ENCODE results near the gene UBE2K. TPM values are rescaled to one million over a fixed set of nuclear protein-coding genes. Genes with fewer than 3 reads are reported as not detected.
"Not testable (repeated sequence)": the region's sequence is repeated elsewhere in the genome, so short reads cannot be mapped to it uniquely, and the experiment has no call there.

The UBE2K gene
- total and polyA plus RNA-seq, 3 experiments from 2014 or later: 71.1 to 88.3 (median 87.5) TPM

DNA sequence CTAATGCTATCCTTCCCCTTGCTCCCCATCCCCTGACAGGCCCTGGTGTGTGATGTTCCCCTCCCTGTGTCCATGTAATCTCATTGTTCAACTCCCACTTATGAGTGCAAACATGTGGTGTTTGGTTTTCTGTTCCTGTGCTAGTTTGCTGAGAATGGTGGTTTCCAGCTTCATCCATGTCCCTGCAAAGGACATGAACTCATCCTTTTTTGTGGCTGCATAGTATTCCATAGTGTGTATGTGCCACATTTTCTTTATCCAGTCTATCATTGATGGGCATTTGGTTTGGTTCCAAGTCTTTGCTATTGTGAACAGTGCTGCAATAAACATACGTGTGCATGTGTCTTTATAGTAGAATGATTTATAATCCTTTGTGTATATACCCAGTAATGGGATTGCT, 27.6 kb upstream of the UBE2K start:
- H3K9me3 ChIP-seq (ENCODE audit: low read length); H3K4me3 ChIP-seq (ENCODE audit: low read length); H3K27me3 ChIP-seq (ENCODE audit: insufficient read depth, low read length, poor library complexity, severe bottlenecking); H3K36me3 ChIP-seq (ENCODE audit: insufficient read depth, low read length); H3K4me1 Mint-ChIP-seq; H3K27me3 Mint-ChIP-seq; H3K27ac ChIP-seq (ENCODE audit: low read depth, low read length); H3K9me3 Mint-ChIP-seq; H3K27ac Mint-ChIP-seq; CTCF ChIA-PET; H3K36me3 Mint-ChIP-seq; POLR2A ChIA-PET; H3K4me1 ChIP-seq (ENCODE audit: insufficient read depth, low read length); DNase-seq; H3K4me3 Mint-ChIP-seq: not testable (repeated sequence)

DNA sequence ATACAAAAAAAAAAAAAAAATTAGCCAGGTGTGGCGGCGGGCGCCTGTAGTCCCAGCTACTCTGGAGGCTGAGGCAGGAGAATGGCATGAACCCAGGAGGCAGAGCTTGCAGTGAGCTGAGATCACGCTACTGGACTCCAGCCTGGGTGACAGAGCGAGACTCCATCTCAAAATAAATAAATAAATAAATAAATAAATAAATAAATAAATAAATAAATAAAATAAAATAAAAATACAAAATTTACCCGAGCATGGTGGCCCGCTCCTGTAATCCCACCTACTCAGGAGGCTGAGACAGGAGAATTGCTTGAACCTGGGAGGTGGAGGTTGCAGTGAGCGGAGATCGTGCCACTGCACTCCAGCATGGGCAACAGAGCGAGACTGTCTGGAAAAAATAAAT, 22.3 kb upstream of the UBE2K start:
- H3K4me3 ChIP-seq (ENCODE audit: low read length); H3K4me1 ChIP-seq (ENCODE audit: insufficient read depth, low read length); H3K27me3 ChIP-seq (ENCODE audit: insufficient read depth, low read length, poor library complexity, severe bottlenecking); DNase-seq; H3K27ac ChIP-seq (ENCODE audit: low read depth, low read length); H3K36me3 ChIP-seq (ENCODE audit: insufficient read depth, low read length); H3K9me3 Mint-ChIP-seq; H3K4me3 Mint-ChIP-seq; H3K36me3 Mint-ChIP-seq; H3K27ac Mint-ChIP-seq; H3K27me3 Mint-ChIP-seq; H3K9me3 ChIP-seq (ENCODE audit: low read length); H3K4me1 Mint-ChIP-seq; POLR2A ChIA-PET: not testable (repeated sequence)
- CTCF ChIA-PET: interaction anchor here (1.4 kb wide), 1 partner anchor 9 kb away, joined by 3 read pairs; no protein-coding TSS in a partner anchor

DNA sequence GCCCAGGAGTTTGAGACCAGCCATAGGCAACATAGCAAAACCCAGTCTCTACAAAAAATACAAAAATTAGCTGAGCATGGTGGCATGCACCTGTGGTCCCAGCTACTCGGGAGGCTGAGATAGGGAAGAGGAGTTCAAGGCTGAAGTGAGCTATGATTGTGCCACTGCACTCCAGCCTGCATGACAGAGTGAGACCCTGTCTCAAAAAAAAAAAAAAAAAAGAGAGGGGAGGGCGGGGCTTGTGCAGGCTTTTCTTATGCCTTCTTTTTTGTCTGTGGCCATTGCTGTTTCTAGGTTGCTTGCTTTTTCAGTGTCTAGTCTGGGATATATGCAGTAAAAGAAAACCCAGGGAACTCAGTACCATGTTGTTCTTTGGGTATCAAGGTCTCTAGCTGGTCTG, 16.9 kb upstream of the UBE2K start:
- not testable (repeated sequence) for H3K9me3 ChIP-seq (ENCODE audit: low read length); H3K36me3 ChIP-seq (ENCODE audit: insufficient read depth, low read length); H3K27me3 ChIP-seq (ENCODE audit: insufficient read depth, low read length, poor library complexity, severe bottlenecking); H3K9me3 Mint-ChIP-seq; DNase-seq; H3K36me3 Mint-ChIP-seq; H3K27ac Mint-ChIP-seq; H3K27ac ChIP-seq (ENCODE audit: low read depth, low read length); H3K4me1 ChIP-seq (ENCODE audit: insufficient read depth, low read length); H3K4me1 Mint-ChIP-seq; H3K4me3 Mint-ChIP-seq; H3K4me3 ChIP-seq (ENCODE audit: low read length); H3K27me3 Mint-ChIP-seq
- CTCF ChIA-PET: interaction anchor here (0.9 kb wide), 1 partner anchor 20 kb away, joined by 4 read pairs; no protein-coding TSS in a partner anchor
- POLR2A ChIA-PET: interaction anchor here (0.6 kb wide), 1 partner anchor 176 kb away, joined by 5 read pairs; no protein-coding TSS in a partner anchor

DNA sequence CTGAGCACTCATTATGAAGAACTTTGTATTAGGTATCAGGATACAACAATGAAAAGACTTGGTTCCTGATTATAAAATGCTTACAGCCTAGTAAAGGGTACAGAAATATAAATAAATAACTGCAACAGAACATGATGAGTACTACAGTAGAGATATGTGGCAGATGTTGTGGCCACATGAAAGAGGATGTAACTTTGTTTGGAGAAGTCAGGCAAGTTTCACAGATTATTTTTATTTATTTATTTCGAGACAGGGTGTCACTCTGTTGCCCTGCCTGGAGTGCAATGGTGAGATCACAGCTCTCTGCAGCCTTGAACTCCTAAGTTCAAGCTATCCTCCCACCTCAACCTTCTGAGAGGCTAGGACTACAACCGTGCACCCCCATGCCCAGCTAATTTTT, 15.8 kb upstream of the UBE2K start:
- no peak for DNase-seq
- no peaks in the 10 kb centered on the region for H3K4me1 Mint-ChIP-seq
- peaks cover 3 to 6% of the 10 kb centered on the region in 2 donors for H3K27me3 Mint-ChIP-seq
- Histone ChIP-seq H3K36me3 (ENCODE audit: insufficient read depth, low read length) (no peaks in the 10 kb centered on the region), H3K27me3 (ENCODE audit: insufficient read depth, low read length, poor library complexity, severe bottlenecking) (peaks cover 4% of the 10 kb centered on the region), H3K9me3 (ENCODE audit: low read length) (no peaks in the 10 kb centered on the region), H3K27ac (ENCODE audit: low read depth, low read length) (no peak overlapping the region), H3K4me3 (ENCODE audit: low read length) (no peak overlapping the region), H3K4me1 (ENCODE audit: insufficient read depth, low read length) (no peaks in the 10 kb centered on the region)
- POLR2A ChIA-PET: no interaction called here
- H3K27ac Mint-ChIP-seq: no peak overlapping the region
- H3K4me3 Mint-ChIP-seq: no peak overlapping the region
- H3K36me3 Mint-ChIP-seq: peaks cover 0 to 1% (median 0%) of the 10 kb centered on the region in 3 donors
- CTCF ChIA-PET: no interaction called here
- peaks cover 0 to 3% (median 0%) of the 10 kb centered on the region in 5 donors for H3K9me3 Mint-ChIP-seq

DNA sequence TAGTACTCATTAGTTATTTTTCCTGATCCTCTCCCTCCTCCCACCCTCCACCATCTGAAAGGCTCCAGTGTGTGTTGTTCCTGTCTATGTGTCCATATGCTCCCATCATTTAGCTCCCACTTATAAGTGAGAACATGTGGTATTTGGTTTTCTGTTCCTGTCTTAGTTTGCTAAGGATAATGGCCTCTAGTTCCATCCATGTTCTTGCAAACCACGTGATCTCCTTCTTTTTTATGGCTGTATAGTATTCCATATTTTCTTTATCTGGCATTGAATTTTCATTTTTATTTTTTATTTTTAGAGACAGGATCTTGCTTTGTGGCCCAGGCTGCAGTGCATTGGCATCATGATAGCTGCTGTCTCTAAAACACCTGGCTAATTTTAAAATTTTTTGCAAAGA, 11.9 kb upstream of the UBE2K start:
- ChIA-PET CTCF (no interaction called here), POLR2A (interaction anchor here (0.5 kb wide), 1 partner anchor 160 kb away, joined by 3 read pairs; no protein-coding TSS in a partner anchor)
- no peak for DNase-seq
- no peaks in the 10 kb centered on the region for H3K4me1 ChIP-seq (ENCODE audit: insufficient read depth, low read length)
- no peak overlapping the region for H3K4me3 ChIP-seq (ENCODE audit: low read length)
- no peak overlapping the region for H3K27ac ChIP-seq (ENCODE audit: low read depth, low read length)
- no peak overlapping the region for H3K27ac Mint-ChIP-seq
- no peak overlapping the region for H3K4me3 Mint-ChIP-seq
- no peaks in the 10 kb centered on the region for H3K9me3 Mint-ChIP-seq
- H3K4me1 Mint-ChIP-seq: no peaks in the 10 kb centered on the region
- H3K27me3 Mint-ChIP-seq: peaks cover 1 to 3% of the 10 kb centered on the region in 2 donors
- no peaks in the 10 kb centered on the region for H3K36me3 ChIP-seq (ENCODE audit: insufficient read depth, low read length)
- no peaks in the 10 kb centered on the region for H3K9me3 ChIP-seq (ENCODE audit: low read length)
- H3K36me3 Mint-ChIP-seq: no peaks in the 10 kb centered on the region
- no peaks in the 10 kb centered on the region for H3K27me3 ChIP-seq (ENCODE audit: insufficient read depth, low read length, poor library complexity, severe bottlenecking)

DNA sequence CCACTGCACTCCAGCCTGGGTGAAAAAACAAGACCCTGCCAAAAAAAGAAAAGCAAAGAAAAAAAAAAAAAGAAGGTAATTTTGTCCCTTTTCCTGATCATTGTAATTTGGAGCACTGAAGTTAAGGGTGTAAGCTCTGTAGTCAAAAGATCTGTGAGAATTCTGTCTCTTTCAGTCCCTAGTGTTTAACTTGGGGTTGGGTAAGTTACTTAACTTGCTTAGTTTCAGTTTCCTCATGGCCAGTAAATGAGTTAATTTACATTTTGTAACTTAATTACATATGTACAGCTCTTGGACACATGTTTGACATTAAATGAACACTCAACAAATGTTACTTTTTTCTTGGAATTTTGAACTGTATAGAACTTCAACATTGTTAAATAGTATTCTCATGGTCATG, 10.9 kb upstream of the UBE2K start:
- no peaks in the 10 kb centered on the region for H3K36me3 Mint-ChIP-seq
- Histone ChIP-seq H3K9me3 (ENCODE audit: low read length) (no peaks in the 10 kb centered on the region), H3K4me3 (ENCODE audit: low read length) (no peak overlapping the region), H3K4me1 (ENCODE audit: insufficient read depth, low read length) (no peaks in the 10 kb centered on the region), H3K27me3 (ENCODE audit: insufficient read depth, low read length, poor library complexity, severe bottlenecking) (no peaks in the 10 kb centered on the region), H3K27ac (ENCODE audit: low read depth, low read length) (no peak overlapping the region), H3K36me3 (ENCODE audit: insufficient read depth, low read length) (no peaks in the 10 kb centered on the region)
- H3K9me3 Mint-ChIP-seq: no peaks in the 10 kb centered on the region
- CTCF ChIA-PET: interaction anchor here (1.3 kb wide), 1 partner anchor 291 kb away, joined by 3 read pairs; no protein-coding TSS in a partner anchor
- H3K4me1 Mint-ChIP-seq: no peaks in the 10 kb centered on the region
- no peak overlapping the region for H3K27ac Mint-ChIP-seq
- H3K27me3 Mint-ChIP-seq: peaks cover 1 to 3% of the 10 kb centered on the region in 2 donors
- no peak overlapping the region for H3K4me3 Mint-ChIP-seq
- POLR2A ChIA-PET: no interaction called here
- no peak for DNase-seq

DNA sequence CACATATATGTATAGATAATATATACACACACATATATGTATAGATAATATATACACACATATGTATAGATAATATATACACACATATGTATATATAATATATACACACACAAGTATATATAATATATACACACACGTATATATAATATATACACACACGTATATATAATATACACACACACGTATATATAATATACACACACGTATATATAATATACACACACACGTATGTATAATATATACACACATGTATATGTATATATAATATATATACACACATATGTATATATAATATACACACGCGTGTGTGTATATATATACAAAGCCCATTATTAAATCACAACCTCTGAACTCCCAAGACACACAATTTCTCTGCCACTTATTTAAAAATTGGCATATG, 8.0 kb upstream of the UBE2K start:
- Histone ChIP-seq H3K27ac (ENCODE audit: low read depth, low read length) (no peak overlapping the region), H3K36me3 (ENCODE audit: insufficient read depth, low read length) (no peaks in the 10 kb centered on the region), H3K4me1 (ENCODE audit: insufficient read depth, low read length) (no peaks in the 10 kb centered on the region), H3K4me3 (ENCODE audit: low read length) (no peak overlapping the region), H3K9me3 (ENCODE audit: low read length) (no peaks in the 10 kb centered on the region), H3K27me3 (ENCODE audit: insufficient read depth, low read length, poor library complexity, severe bottlenecking) (no peaks in the 10 kb centered on the region)
- POLR2A ChIA-PET: no interaction called here
- Mint-ChIP-seq H3K36me3 (no peaks in the 10 kb centered on the region), H3K9me3 (no peaks in the 10 kb centered on the region), H3K4me3 (no peak overlapping the region), H3K27me3 (peaks cover 1 to 3% of the 10 kb centered on the region in 2 donors), H3K27ac (no peak overlapping the region), H3K4me1 (no peaks in the 10 kb centered on the region)
- DNase-seq: no peak
- CTCF ChIA-PET: no interaction called here

DNA sequence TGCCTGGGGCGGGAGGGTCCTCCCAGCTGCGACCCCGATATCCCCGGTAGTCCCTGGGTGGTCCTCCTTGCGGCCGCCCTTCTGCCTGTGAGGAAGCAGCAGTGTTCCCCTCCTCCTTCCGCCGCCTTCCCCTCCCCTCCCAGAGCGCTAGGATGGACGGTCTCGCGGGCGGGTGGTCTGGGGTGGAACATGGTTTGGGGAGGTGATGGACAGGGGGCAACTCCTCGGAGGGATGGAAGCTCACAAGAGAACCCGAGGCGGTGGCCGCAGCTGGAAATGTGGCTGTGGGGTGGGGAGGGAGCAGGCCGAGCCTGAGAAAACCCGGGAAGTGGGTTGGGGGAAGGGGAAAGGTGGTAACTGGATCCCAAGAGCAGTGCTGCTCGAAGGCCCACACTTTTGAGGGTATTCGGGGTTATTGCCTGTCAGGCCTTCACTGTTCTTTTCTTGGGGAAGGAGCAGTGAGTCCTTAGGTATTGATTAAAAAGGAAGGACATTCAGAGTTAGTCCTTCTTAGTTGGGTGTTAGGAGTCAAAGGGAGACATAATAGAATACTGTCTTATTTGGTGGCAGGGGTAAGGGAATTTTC, 581 bp downstream of the UBE2K start:
- Mint-ChIP-seq H3K4me1 (peaks cover 37 to 55% (median 54%) of the 10 kb centered on the region in 3 donors), H3K9me3 (peaks cover 0 to 1% (median 0%) of the 10 kb centered on the region in 5 donors), H3K27ac (peak overlapping the region; percentile 99 to 100 (median 99)), H3K27me3 (peaks cover 0 to 11% of the 10 kb centered on the region in 2 donors), H3K4me3 (peak overlapping the region; percentile 99 to 100 (median 99)), H3K36me3 (peaks cover 0 to 26% (median 0%) of the 10 kb centered on the region in 3 donors)
- Histone ChIP-seq H3K4me1 (ENCODE audit: insufficient read depth, low read length) (peaks cover 34% of the 10 kb centered on the region), H3K27ac (ENCODE audit: low read depth, low read length) (peak overlapping the region; percentile 92), H3K27me3 (ENCODE audit: insufficient read depth, low read length, poor library complexity, severe bottlenecking) (no peaks in the 10 kb centered on the region), H3K9me3 (ENCODE audit: low read length) (no peaks in the 10 kb centered on the region), H3K4me3 (ENCODE audit: low read length) (peak overlapping the region; percentile 87), H3K36me3 (ENCODE audit: insufficient read depth, low read length) (peaks cover 5% of the 10 kb centered on the region)
- no peak for DNase-seq
- ChIA-PET CTCF (interaction anchor here (0.6 to 4.2 kb wide), 8 partner anchors 10 to 627 kb away, joined by 3 to 43 read pairs (median 3); partner anchors contain the start of genes LIAS, PDS5A and RPL9), POLR2A (interaction anchor here (1.0 to 1.2 kb wide), 2 partner anchors 60 to 172 kb away, joined by 3 to 7 read pairs; partner anchors contain the start of gene SMIM14)

All from CD8-positive, alpha-beta memory T cell (primary cell).